ENCODE data around the gene KAT2A. TPM values are rescaled to one million over a fixed set of nuclear protein-coding genes. Genes with fewer than 3 reads are reported as not detected.

The KAT2A gene
- total RNA-seq, 4 donors from 2014 or later: 36.3 to 107 (median 57.1) TPM

DNA sequence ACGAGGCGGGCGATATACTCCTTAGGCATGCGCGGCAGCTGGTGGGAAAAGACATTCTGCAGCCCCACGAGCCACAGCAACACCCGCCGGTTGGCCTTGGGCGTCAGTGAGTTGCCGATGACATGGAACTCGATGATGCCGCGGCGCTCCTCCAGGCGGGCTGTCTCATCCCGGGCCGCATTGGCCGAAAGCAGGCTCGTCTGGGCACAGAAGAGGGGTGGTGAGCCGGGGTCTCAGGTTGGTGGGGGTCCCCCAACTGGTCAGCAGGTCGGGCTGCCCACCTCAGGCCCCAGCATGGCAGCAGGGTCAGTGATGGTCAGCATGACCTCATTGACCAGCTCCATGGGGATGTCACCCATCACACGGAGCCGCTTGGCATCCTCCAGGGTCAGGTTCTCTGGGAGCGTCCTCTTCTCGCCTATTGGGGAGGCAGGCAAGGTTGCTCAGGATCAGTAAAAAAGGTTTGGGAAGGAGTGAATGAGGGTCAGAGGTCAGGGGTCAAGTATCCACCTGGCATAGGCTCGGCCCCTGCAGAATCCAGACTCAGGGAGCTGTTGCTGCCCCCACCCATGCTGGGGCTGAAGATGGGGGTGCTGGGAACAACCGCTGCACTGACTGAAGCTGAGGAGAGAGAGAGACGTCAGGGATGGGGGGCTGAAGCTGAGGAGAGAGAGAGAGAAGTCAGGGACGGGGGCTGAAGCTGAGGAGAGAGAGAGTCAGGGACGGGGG, 3.6 kb downstream of the KAT2A start:
- 80% methylated on average over 21 of the region's 30 CpGs for WGBS
- Histone ChIP-seq H3K27me3 (no peaks in the 10 kb centered on the region), H3K4me3 (no peak overlapping the region), H3K27ac (no peak overlapping the region), H3K36me3 (peaks cover 7% of the 10 kb centered on the region), H3K4me1 (peaks cover 54% of the 10 kb centered on the region), H3K9me3 (no peaks in the 10 kb centered on the region)
- TF ChIP-seq EP300 (IDR thresholded peaks at IDR 0.05) (no peak), CTCF (IDR thresholded peaks at IDR 0.05) (no peak), POLR2A (IDR thresholded peaks at IDR 0.05) (no peak), POLR2AphosphoS5 (IDR thresholded peaks at IDR 0.05) (no peak)
- no peak for DNase-seq (ENCODE audit: low spot score in 2 of 2)

DNA sequence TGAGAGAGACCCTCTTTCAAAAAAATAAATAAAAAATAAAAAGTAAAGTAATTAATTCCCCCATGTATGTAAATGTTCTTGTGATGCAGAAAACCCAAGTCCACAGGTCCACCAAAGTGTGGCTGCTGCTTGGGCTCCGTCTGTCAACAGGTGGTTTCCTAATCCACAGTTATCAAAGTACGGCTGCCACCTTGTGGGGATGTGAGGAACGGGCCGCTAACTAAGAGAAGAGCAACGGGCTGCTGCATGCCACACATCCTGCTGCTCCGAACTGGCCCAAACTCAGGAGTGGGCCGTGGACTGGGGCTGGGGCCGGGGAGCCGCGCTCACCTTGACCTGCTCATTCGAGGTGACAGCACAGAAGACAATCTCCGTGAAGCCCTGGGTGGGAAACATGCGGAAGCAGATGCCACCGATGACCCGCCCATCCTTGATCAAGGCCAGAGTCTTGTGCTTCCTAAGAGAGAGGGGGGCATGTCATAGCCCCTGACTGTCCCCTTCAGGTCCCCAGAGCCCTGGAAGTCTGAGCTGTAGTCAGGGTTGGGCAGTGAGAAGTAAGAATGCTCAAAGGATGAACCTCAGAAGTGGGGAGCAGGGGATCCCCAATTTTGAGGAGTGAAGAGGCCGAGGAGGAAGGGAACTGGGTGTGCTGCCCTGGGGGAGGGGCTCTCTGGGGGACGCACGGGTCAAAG, 4.3 kb downstream of the KAT2A start:
- Histone ChIP-seq H3K36me3 (peaks cover 7% of the 10 kb centered on the region), H3K9me3 (no peaks in the 10 kb centered on the region), H3K4me3 (no peak overlapping the region), H3K27me3 (no peaks in the 10 kb centered on the region), H3K27ac (no peak overlapping the region), H3K4me1 (peaks cover 50% of the 10 kb centered on the region)
- TF ChIP-seq POLR2AphosphoS5 (IDR thresholded peaks at IDR 0.05) (no peak), EP300 (IDR thresholded peaks at IDR 0.05) (no peak), CTCF (IDR thresholded peaks at IDR 0.05) (peak; percentile 79 to 81)
- peak; percentile 91 to 93 for DNase-seq (ENCODE audit: low spot score in 2 of 2)
- 58% methylated on average over 10 of the region's 18 CpGs for WGBS

- no peaks in the 10 kb centered on the region for H3K9me3 ChIP-seq
- H3K27ac ChIP-seq: no peak overlapping the region
- H3K4me3 ChIP-seq: no peak overlapping the region
- peaks cover 7% of the 10 kb centered on the region for H3K36me3 ChIP-seq
- H3K4me1 ChIP-seq: peaks cover 38% of the 10 kb centered on the region
- no peaks in the 10 kb centered on the region for H3K27me3 ChIP-seq
- TF ChIP-seq CTCF (IDR thresholded peaks at IDR 0.05) (no peak), EP300 (IDR thresholded peaks at IDR 0.05) (no peak), POLR2A (IDR thresholded peaks at IDR 0.05) (no peak), POLR2AphosphoS5 (IDR thresholded peaks at IDR 0.05) (no peak)
- DNase-seq (ENCODE audit: low spot score in 2 of 2): no peak
- 93% methylated on average over 7 of the region's 9 CpGs for WGBS
Measured at GRCh38 chr17:42114118-42114517, 7.0 kb downstream of the KAT2A start.

GRCh38 chr17:42113293-42114069, 7.7 kb downstream of the KAT2A start:
- Histone ChIP-seq H3K4me1 (peaks cover 32% of the 10 kb centered on the region), H3K4me3 (no peak overlapping the region), H3K27ac (peak overlapping the region; percentile 92), H3K27me3 (no peaks in the 10 kb centered on the region), H3K9me3 (no peaks in the 10 kb centered on the region), H3K36me3 (peaks cover 7% of the 10 kb centered on the region)
- 88% methylated on average over 23 of the region's 28 CpGs for WGBS
- DNase-seq (ENCODE audit: low spot score in 2 of 2): no peak
- TF ChIP-seq POLR2AphosphoS5 (IDR thresholded peaks at IDR 0.05) (no peak), CTCF (IDR thresholded peaks at IDR 0.05) (no peak), EP300 (IDR thresholded peaks at IDR 0.05) (no peak), POLR2A (IDR thresholded peaks at IDR 0.05) (no peak)
